Stimulated activated naive CD4-positive, alpha-beta T cell (primary cell): ENCODE data around the gene CELF2.
"Not testable (repeated sequence)": the region's sequence is repeated elsewhere in the genome, so short reads cannot be mapped to it uniquely, and the experiment has no call there.

ENCODE experiments used
- DNase-seq, 6 experiments: peaks; one replicate each; lab custom pipeline; 2025; lab: John Stamatoyannopoulos, UW

Gene CELF2

GRCh38 chr10:11170993-11171851, 153.6 kb downstream of the CELF2 start:
- DNase-seq = peak in 2 of 6 experiments; percentile 18 to 41

GRCh38 chr10:11173042-11173441, 155.4 kb downstream of the CELF2 start:
- no peak for DNase-seq

- DNase-seq = peak in 1 of 6 experiments; percentile 20
Measured at GRCh38 chr10:11175823-11176243, 158.2 kb downstream of the CELF2 start.

- DNase-seq = peak in 3 of 6 experiments; percentile 19 to 36 (median 29)
Measured at GRCh38 chr10:11176746-11177145, 159.1 kb downstream of the CELF2 start.

- DNase-seq = no peak
Measured at GRCh38 chr10:11177381-11177780, 159.7 kb downstream of the CELF2 start.

GRCh38 chr10:11177926-11178471, 160.3 kb downstream of the CELF2 start:
- DNase-seq = peak in 1 of 6 experiments; percentile 20

GRCh38 chr10:11178606-11179515, 161.2 kb downstream of the CELF2 start:
- peak; percentile 72 to 83 (median 78) for DNase-seq

GRCh38 chr10:11179516-11180105, 161.9 kb downstream of the CELF2 start:
- DNase-seq = no peak

GRCh38 chr10:11180228-11180627, 162.6 kb downstream of the CELF2 start:
- peak; percentile 37 to 61 (median 54) for DNase-seq

GRCh38 chr10:11181978-11182377, 164.3 kb downstream of the CELF2 start:
- DNase-seq = no peak

- no peak for DNase-seq
Measured at GRCh38 chr10:11183015-11183414, 165.3 kb downstream of the CELF2 start.

GRCh38 chr10:11184093-11184492, 166.4 kb downstream of the CELF2 start:
- DNase-seq = no peak

- not testable (repeated sequence) for DNase-seq
Measured at GRCh38 chr10:11185128-11185665, 167.5 kb downstream of the CELF2 start.

GRCh38 chr10:11186374-11186773, 168.7 kb downstream of the CELF2 start:
- DNase-seq = no peak

- DNase-seq = no peak
Measured at GRCh38 chr10:11189582-11190376, 172.1 kb downstream of the CELF2 start.

GRCh38 chr10:11191190-11191589, 173.5 kb downstream of the CELF2 start:
- DNase-seq = no peak

GRCh38 chr10:11191678-11192077, 174.0 kb downstream of the CELF2 start:
- DNase-seq = no peak

- no peak for DNase-seq
Measured at GRCh38 chr10:11192304-11193000, 174.8 kb downstream of the CELF2 start.

GRCh38 chr10:11193001-11193551, 175.4 kb downstream of the CELF2 start:
- DNase-seq = no peak
